Spleen (tissue), 11 donors: ENCODE data around the gene CPSF7. TPM values are rescaled to one million over a fixed set of nuclear protein-coding genes. Genes with fewer than 3 reads are reported as not detected.
A peak's percentile ranks its signal among the peaks of the same experiment; 100 is the strongest.
"Not testable (repeated sequence)": the region's sequence is repeated elsewhere in the genome, so short reads cannot be mapped to it uniquely, and the experiment has no call there.

Experiments used
- DNase-seq: peaks from one replicate; pipeline ENCODE4 v3.0.0-alpha.2; 2020
- H3K27ac ChIP-seq, 8 donors: fragments of 200-600 bp; sonication (generic) in 7 of 8; 1 replicate in 4 of 8; 2 replicates in 4 of 8; pipeline versions ENCODE4 v1.5.0 to v1.8.0; 2016 to 2021; ENCODE audit warnings: inconsistent platforms in 4 of 8, mild to moderate bottlenecking in 4 of 8, moderate library complexity in 1 of 8
- H3K27me3 ChIP-seq, 7 donors: fragments of 200-600 bp; sonication (generic) in 6 of 7; replicated peaks in 1 of 7; 1 replicate in 4 of 7; 2 replicates in 3 of 7; pipeline versions ENCODE4 v1.5.0 to v1.8.0; 2016 to 2021; ENCODE audit warnings: inconsistent platforms in 3 of 7, mild to moderate bottlenecking in 1 of 7
- H3K36me3 ChIP-seq, 6 donors: fragments of 200-600 bp; sonication (generic) in 5 of 6; 1 replicate in 4 of 6; 2 replicates in 2 of 6; pipeline versions ENCODE4 v1.5.0 to v1.8.0; 2016 to 2021; ENCODE audit warnings: inconsistent platforms in 2 of 6
- H3K4me1 ChIP-seq, 6 donors: fragments of 200-600 bp; sonication (generic) in 5 of 6; 1 replicate in 3 of 6; 2 replicates in 3 of 6; pipeline versions ENCODE4 v1.5.0 to v1.8.0; 2016 to 2021; ENCODE audit warnings: inconsistent platforms in 3 of 6
- H3K4me3 ChIP-seq, 8 donors: fragments of 200-600 bp; sonication (generic) in 7 of 8; 1 replicate in 4 of 8; 2 replicates in 4 of 8; pipeline versions ENCODE4 v1.5.0 to v1.8.0; 2016 to 2021; ENCODE audit warnings: inconsistent platforms in 4 of 8, mild to moderate bottlenecking in 4 of 8, moderate library complexity in 2 of 8
- H3K9me3 ChIP-seq, 8 donors: fragments of 200-600 bp; sonication (generic) in 7 of 8; 1 replicate in 4 of 8; 2 replicates in 4 of 8; pipeline versions ENCODE4 v1.5.0 to v1.8.0; 2016 to 2021; ENCODE audit warnings: inconsistent platforms in 4 of 8
- POLR2A ChIP-seq, 3 donors: fragments of 450-650 bp; IDR thresholded peaks; one replicate each; pipeline ENCODE4 v1.5.1; 2017; ENCODE audit warnings: antibody characterized with exemption in 3 of 3, mild to moderate bottlenecking in 1 of 3
- POLR2AphosphoS5 ChIP-seq, 3 donors: sonication (generic); formaldehyde crosslinking; IDR thresholded peaks; one replicate each; pipeline ENCODE4 v1.5.1; 2017; ENCODE audit warnings: antibody characterized with exemption in 3 of 3
- WGBS, 5 donors: extraction: QIAGEN DNeasy Blood & Tissue Kit in 3 of 5; methylation state at CpG; one replicate each; pipeline versions ENCODE4 v1.1.5 to v1.1.7; 2013 to 2018; 5-methylcytosine and 5-hydroxymethylcytosine counted together
- intact Hi-C: fragments of 100-400 bp; cut with DNase I; formaldehyde crosslinking; loops from one replicate; pipeline ENCODE4 v1.15.0; 2023; ENCODE audit warnings: low total_unique reads
- polyA plus RNA-seq, 3 donors: library from polyadenylated mRNA; stranded (reverse); fragments of 200-250 nt; gene quantifications; one replicate each; pipeline ENCODE4 v1.2.1, GENCODE V29; 2013
- total RNA-seq, 7 donors: library from RNA; depleted of rRNA in 3 of 7; stranded (reverse); fragments of >200 nt in 3 of 7; fragmentation: NEBNext Ultra II Directional in 4 of 7; extraction: Animal tissue kit (Norgen Biotek cat#: 25700) in 4 of 7; gene quantifications; one replicate each; pipeline versions ENCODE4 v1.1.0 to v1.2.1, GENCODE V29; 2016 to 2021
- TF ChIP-seq, protein P1 (sequence below), 11 experiments: fragments of 200-600 bp in 7 of 11; fragments of 450-650 bp in 4 of 11; sonication (generic) in 4 of 11; IDR thresholded peaks in 8 of 11; conservative IDR thresholded peaks in 3 of 11; 1 replicate in 7 of 11; 2 replicates in 4 of 11; pipeline versions ENCODE4 v1.4.0 to v1.8.0; 2016 to 2021; ENCODE audit warnings: antibody characterized with exemption in 11 of 11, inconsistent platforms in 4 of 11, mild to moderate bottlenecking in 1 of 11
- donor health status: healthy with polysubstance abuse.
- donor health status: DM: no; HTN: no; CAD: no; lungs with moderate emphysema.
- donor health status: DM: no; HTN: no; CAD: no.
- donor health status: Bipolar disorder and iron deficiency.
- donor health status: healthy.
- donor health status: DM: no; HTN: no; CAD: no.
- donor health status: DM: yes; HTN: yes; CAD: no.

Gene CPSF7
- total and polyA plus RNA-seq, 10 donors = 30.0 to 94.3 (median 67.7) TPM

DNA sequence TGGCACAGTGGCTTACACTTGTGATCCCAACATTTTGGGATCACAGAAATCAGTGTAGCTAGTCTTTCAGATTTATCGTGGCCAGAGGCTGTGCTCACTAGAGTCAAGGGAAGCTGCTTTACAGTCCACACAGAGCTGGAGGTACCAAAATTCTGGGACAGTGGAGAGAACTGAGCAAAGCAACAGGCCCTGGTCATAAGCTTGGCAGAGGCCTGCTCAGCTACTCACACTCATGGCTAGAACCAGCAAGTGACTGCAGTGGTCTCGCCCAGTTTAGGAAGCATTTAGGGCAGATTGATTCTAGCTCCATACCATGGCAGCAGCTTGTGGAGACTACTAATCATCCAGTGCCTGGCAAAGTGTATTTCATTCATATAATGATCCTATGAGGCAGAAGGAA, 28.6 kb downstream of the CPSF7 start:
- Histone ChIP-seq H3K9me3 (no peaks in the 10 kb centered on the region), H3K27ac (peak overlapping the region in 1 of 8 donors; percentile 50), H3K4me3 (no peak overlapping the region), H3K4me1 (no peaks in the 10 kb centered on the region), H3K36me3 (peaks cover 0 to 100% (median 71%) of the 10 kb centered on the region in 6 donors), H3K27me3 (no peaks in the 10 kb centered on the region)
- intact Hi-C loops = no loop called here
- no peak for DNase-seq
- WGBS, 5 donors = 71 to 96% (median 92%) methylated on average over 1 to 2 of the region's 2 CpGs
- no peak for TF ChIP-seq POLR2A (IDR thresholded peaks at IDR 0.05)
- TF ChIP-seq, protein P1, sequence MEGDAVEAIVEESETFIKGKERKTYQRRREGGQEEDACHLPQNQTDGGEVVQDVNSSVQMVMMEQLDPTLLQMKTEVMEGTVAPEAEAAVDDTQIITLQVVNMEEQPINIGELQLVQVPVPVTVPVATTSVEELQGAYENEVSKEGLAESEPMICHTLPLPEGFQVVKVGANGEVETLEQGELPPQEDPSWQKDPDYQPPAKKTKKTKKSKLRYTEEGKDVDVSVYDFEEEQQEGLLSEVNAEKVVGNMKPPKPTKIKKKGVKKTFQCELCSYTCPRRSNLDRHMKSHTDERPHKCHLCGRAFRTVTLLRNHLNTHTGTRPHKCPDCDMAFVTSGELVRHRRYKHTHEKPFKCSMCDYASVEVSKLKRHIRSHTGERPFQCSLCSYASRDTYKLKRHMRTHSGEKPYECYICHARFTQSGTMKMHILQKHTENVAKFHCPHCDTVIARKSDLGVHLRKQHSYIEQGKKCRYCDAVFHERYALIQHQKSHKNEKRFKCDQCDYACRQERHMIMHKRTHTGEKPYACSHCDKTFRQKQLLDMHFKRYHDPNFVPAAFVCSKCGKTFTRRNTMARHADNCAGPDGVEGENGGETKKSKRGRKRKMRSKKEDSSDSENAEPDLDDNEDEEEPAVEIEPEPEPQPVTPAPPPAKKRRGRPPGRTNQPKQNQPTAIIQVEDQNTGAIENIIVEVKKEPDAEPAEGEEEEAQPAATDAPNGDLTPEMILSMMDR (IDR thresholded peaks at IDR 0.05 in 8 of 11, conservative IDR thresholded peaks at IDR 0.05 in 3 of 11) = no peak
- peak in 1 of 3 donors; percentile 7 for TF ChIP-seq POLR2AphosphoS5 (IDR thresholded peaks at IDR 0.05)

DNA sequence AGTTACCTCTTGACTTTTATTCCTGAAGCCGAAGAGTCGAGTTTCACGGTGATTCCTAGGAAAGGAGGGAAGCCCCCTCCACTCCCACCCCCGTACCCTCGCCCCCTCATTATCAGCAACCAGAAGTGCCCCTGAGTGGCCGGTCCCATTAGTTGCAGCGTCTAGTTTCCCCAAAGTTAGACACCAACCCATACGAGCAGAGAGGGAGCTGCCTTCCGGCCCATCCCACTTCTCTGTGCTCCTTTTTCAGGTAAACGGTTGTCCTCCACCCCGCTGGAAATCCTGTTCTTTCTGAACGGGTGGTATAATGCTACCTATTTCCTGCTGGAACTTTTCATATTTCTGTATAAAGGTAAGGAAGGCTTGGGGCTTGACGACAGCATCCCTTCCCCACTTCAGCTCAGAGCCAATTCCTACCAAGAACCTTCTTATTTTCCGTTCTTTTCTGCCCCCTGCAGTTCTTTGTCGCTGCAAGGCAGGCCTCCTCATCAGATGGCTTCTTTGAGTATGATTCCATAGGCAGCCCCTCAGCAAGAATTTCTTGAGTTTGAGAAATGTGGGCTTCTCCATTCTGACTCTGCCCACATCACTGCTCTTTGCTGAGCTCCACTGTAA, 36.7 kb downstream of the CPSF7 start:
- Histone ChIP-seq H3K4me1 (peaks cover 11 to 42% (median 21%) of the 10 kb centered on the region in 6 donors), H3K36me3 (peaks cover 0 to 47% (median 25%) of the 10 kb centered on the region in 6 donors), H3K27ac (peak overlapping the region; percentile 83 to 95 (median 91)), H3K27me3 (no peaks in the 10 kb centered on the region), H3K4me3 (peak overlapping the region; percentile 57 to 82 (median 76)), H3K9me3 (no peaks in the 10 kb centered on the region)
- DNase-seq = no peak
- intact Hi-C loops = no loop called here
- TF ChIP-seq POLR2A (IDR thresholded peaks at IDR 0.05) (no peak), POLR2AphosphoS5 (IDR thresholded peaks at IDR 0.05) (no peak)
- TF ChIP-seq, protein P1 (IDR thresholded peaks at IDR 0.05 in 8 of 11, conservative IDR thresholded peaks at IDR 0.05 in 3 of 11) = peak in 2 of 11 experiments; percentile 36 to 44
- WGBS, 5 donors = 1 to 7% (median 4%) methylated on average over 14 to 15 of the region's 15 CpGs

DNA sequence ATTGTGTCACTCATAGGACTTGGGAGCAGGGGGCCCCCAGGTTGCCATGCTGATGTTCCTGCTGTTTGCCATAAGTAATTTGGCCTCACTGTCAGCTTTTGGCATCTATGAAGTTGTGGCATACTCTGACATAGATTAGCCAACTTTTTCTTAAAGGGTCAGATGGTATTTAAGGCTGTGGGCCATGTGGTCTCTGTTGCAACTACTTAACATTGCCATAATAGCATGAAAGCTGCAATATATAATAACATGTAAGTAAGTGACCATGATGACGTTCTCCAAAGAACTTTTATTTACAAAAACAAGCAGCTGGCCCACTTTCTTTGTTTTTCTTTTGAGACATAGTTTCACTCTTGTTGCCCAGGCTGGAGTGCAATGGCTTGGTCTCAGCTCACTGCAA, 39.6 kb downstream of the CPSF7 start:
- H3K4me3 ChIP-seq = no peak overlapping the region
- no peak for DNase-seq
- no peak overlapping the region for H3K27ac ChIP-seq
- H3K4me1 ChIP-seq = peaks cover 17 to 45% (median 30%) of the 10 kb centered on the region in 6 donors
- intact Hi-C loops = no loop called here
- WGBS, 5 donors = 59 to 91% (median 62%) methylated on average over 1 of the region's 1 CpG
- H3K27me3 ChIP-seq = no peaks in the 10 kb centered on the region
- H3K9me3 ChIP-seq = no peaks in the 10 kb centered on the region
- no peak for TF ChIP-seq POLR2A (IDR thresholded peaks at IDR 0.05)
- peaks cover 0 to 18% (median 8%) of the 10 kb centered on the region in 6 donors for H3K36me3 ChIP-seq

DNA sequence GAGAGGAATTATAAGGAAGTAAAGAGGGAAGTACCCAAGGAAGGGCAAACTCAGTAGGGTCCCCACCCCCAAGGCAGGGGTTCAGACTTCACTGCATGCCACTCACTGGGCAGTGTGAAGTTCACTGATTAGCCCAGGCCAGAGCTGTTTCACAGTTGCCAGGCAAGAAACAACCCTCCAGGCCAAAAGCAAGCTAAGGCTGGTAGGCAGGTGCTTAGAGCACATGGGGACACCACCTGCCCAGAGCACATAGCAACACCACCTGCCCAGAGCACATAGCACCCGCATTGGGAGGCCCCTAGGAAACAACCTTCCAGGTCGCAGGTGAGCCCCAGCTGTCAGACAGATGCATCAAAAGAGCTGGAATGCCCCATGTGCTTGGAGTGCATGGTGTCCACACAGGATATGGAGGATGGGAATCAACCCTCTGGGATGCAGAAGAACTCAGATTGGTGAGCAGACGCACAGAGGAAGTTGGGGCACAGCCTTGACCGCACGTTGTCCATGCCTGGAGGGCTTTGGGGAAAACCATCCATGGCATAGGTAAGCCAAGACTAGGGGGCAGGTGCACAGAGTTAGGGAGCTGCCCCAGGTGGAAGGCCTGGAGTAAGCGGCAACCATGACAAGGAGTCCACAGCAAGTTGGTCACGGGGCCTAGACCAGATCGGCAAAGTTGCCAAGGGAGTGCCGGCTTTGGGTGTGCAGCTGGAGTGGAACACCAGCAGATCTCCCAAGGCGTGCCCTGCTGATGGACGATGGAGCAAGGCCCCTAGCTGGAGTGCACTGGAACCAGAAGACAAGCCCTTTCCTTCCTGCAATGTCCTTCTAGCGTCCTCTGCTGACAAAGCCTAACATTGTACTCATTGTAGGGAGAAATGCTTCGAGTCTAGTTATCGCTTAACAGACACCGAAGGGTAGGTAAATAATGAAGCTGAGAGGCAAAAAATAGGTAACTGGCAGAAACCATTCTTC, 45.2 kb downstream of the CPSF7 start:
- TF ChIP-seq, protein P1 (IDR thresholded peaks at IDR 0.05 in 8 of 11, conservative IDR thresholded peaks at IDR 0.05 in 3 of 11) = no peak
- TF ChIP-seq POLR2A (IDR thresholded peaks at IDR 0.05) (no peak), POLR2AphosphoS5 (IDR thresholded peaks at IDR 0.05) (no peak)
- no peak overlapping the region for H3K27ac ChIP-seq
- no peaks in the 10 kb centered on the region for H3K36me3 ChIP-seq
- intact Hi-C loops = loop anchor here (2.0 kb wide), 1 partner anchor 48 kb away; no protein-coding TSS in a partner anchor
- no peaks in the 10 kb centered on the region for H3K9me3 ChIP-seq
- 83 to 90% (median 85%) methylated on average over 15 of the region's 15 CpGs for WGBS, 5 donors
- H3K4me1 ChIP-seq = peaks cover 5 to 16% (median 11%) of the 10 kb centered on the region in 6 donors
- no peak overlapping the region for H3K4me3 ChIP-seq
- no peak for DNase-seq
- no peaks in the 10 kb centered on the region for H3K27me3 ChIP-seq

DNA sequence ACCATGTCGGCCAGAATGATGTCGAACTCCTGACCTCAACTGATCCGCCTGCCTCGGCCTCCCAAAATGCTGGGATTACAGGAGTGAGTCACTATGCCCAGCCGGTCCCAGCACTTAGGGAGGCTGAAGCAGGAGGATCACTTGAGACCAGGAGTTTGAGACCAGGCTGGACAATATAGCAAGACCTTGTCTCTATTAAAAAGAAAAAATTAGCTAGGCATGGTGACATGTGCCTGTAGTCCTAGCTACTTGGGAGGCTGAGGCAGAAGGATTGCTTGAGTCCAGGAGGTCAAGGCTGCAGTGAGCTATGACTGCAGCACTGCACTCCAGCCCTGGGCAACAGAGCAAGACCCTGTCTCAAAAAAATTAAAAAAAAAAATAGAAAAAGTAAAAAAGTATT, 45.9 kb downstream of the CPSF7 start:
- WGBS, 5 donors = 90 to 98% (median 95%) methylated on average over 5 of the region's 5 CpGs
- intact Hi-C loops = loop anchor here (2.0 kb wide), 1 partner anchor 47 kb away; no protein-coding TSS in a partner anchor
- not testable (repeated sequence) for H3K36me3 ChIP-seq

More for the DNA sequence above, 45.9 kb downstream of the CPSF7 start:
- not testable (repeated sequence) for H3K27ac ChIP-seq, H3K27me3 ChIP-seq, H3K9me3 ChIP-seq, DNase-seq, H3K4me3 ChIP-seq
- peaks cover 5 to 17% (median 11%) of the 10 kb centered on the region in 6 donors for H3K4me1 ChIP-seq
